Thyroid gland (tissue), 4 donors: Measurements from ENCODE around the gene ZNF579. TPM values are rescaled to one million over a fixed set of nuclear protein-coding genes. Genes with fewer than 3 reads are reported as not detected.

ENCODE experiments used
- DNase-seq, 2 donors: peaks; one replicate each; pipeline ENCODE4 v3.0.0-alpha.2; 2019
- H3K27ac ChIP-seq, 3 donors: fragments of 200-600 bp; sonication (generic); 1 replicate in 2 of 3; 2 replicates in 1 of 3; pipeline ENCODE4 v1.5.1; 2016 to 2019; ENCODE audit warnings: mild to moderate bottlenecking in 1 of 3, moderate library complexity in 1 of 3
- H3K27me3 ChIP-seq: fragments of 200-600 bp; sonication (generic); one replicate; pipeline ENCODE4 v1.5.1; 2019
- H3K36me3 ChIP-seq, 2 donors: fragments of 200-600 bp; sonication (generic); one replicate each; pipeline ENCODE4 v1.5.1; 2016 to 2019
- H3K4me1 ChIP-seq, 2 donors: fragments of 200-600 bp; sonication (generic); one replicate each; pipeline ENCODE4 v1.5.1; 2017 to 2019
- H3K4me3 ChIP-seq, 3 donors: fragments of 200-600 bp; sonication (generic); replicated peaks in 1 of 3; 1 replicate in 2 of 3; 2 replicates in 1 of 3; pipeline ENCODE4 v1.5.1; 2016; ENCODE audit warnings: mild to moderate bottlenecking in 1 of 3
- H3K9me3 ChIP-seq: fragments of 200-600 bp; sonication (generic); one replicate; pipeline ENCODE4 v1.5.1; 2017
- POLR2A ChIP-seq, 2 donors: fragments of 450-650 bp; IDR thresholded peaks; one replicate each; pipeline ENCODE4 v1.6.1; 2017; ENCODE audit warnings: antibody characterized with exemption in 2 of 2, mild to moderate bottlenecking in 2 of 2, moderate library complexity in 1 of 2
- WGBS, 2 donors: methylation state at CpG; one replicate each; pipeline ENCODE4 v1.1.5; 2017; 5-methylcytosine and 5-hydroxymethylcytosine counted together
- intact Hi-C: fragments of 100-400 bp; cut with DNase I; formaldehyde crosslinking; loops from one replicate; pipeline ENCODE4 v1.15.1; 2023
- total RNA-seq, 4 donors: library from RNA; depleted of rRNA; stranded (reverse); fragments of >200 nt; gene quantifications; one replicate each; pipeline ENCODE4 v1.2.3, GENCODE V29; 2016
- TF ChIP-seq, protein P1 (sequence below), 6 experiments: fragments of 200-600 bp in 3 of 6; fragments of 450-650 bp in 3 of 6; sonication (generic) in 3 of 6; IDR thresholded peaks; one replicate each; pipeline ENCODE4 v1.5.1; 2016 to 2019; ENCODE audit warnings: antibody characterized with exemption in 6 of 6, mild to moderate bottlenecking in 2 of 6, inconsistent platforms in 1 of 6, moderate library complexity in 1 of 6

ZNF579 gene
- total RNA-seq, 4 donors from 2014 or later = 4.0 to 7.5 (median 6.6) TPM

DNA sequence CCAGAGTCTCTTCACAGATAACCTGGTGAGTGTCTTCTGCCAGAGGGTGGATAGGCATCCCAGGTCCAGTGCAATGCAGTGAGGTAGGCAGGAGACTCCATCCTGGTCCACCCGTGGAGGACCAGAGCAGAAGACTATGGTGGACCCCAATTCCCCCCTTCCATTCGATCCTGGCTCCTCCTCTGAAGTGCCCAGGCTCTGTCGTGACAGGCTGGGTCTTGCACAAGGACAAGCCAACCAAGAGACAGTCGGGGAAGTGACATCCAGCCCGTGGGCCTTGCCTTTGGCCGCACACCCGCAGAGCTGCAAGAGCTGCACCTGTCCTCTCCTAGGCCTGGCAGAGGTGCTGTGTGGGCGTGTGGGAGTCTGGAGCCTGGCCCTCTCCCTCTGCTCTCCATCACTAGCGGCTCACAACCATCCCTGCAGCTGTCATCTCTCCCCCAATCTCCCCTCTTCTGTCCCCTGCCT lies 40.6 kb upstream of the ZNF579 start:
- peaks cover 0 to 5% of the 10 kb centered on the region in 2 donors for H3K4me1 ChIP-seq
- no peak overlapping the region for H3K4me3 ChIP-seq
- H3K27me3 ChIP-seq = no peaks in the 10 kb centered on the region
- DNase-seq = no peak
- intact Hi-C loops = loop anchor here (10.0 kb wide), 1 partner anchor 476 kb away; the partner anchor contains the start of gene TNNT1
- H3K9me3 ChIP-seq = no peaks in the 10 kb centered on the region
- TF ChIP-seq, protein P1, sequence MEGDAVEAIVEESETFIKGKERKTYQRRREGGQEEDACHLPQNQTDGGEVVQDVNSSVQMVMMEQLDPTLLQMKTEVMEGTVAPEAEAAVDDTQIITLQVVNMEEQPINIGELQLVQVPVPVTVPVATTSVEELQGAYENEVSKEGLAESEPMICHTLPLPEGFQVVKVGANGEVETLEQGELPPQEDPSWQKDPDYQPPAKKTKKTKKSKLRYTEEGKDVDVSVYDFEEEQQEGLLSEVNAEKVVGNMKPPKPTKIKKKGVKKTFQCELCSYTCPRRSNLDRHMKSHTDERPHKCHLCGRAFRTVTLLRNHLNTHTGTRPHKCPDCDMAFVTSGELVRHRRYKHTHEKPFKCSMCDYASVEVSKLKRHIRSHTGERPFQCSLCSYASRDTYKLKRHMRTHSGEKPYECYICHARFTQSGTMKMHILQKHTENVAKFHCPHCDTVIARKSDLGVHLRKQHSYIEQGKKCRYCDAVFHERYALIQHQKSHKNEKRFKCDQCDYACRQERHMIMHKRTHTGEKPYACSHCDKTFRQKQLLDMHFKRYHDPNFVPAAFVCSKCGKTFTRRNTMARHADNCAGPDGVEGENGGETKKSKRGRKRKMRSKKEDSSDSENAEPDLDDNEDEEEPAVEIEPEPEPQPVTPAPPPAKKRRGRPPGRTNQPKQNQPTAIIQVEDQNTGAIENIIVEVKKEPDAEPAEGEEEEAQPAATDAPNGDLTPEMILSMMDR (IDR thresholded peaks at IDR 0.05) = no peak
- TF ChIP-seq POLR2A (IDR thresholded peaks at IDR 0.05) = no peak
- WGBS, 2 donors = 88 to 91% methylated on average over 9 of the region's 9 CpGs
- H3K27ac ChIP-seq = no peak overlapping the region
- peaks cover 5 to 15% of the 10 kb centered on the region in 2 donors for H3K36me3 ChIP-seq

DNA sequence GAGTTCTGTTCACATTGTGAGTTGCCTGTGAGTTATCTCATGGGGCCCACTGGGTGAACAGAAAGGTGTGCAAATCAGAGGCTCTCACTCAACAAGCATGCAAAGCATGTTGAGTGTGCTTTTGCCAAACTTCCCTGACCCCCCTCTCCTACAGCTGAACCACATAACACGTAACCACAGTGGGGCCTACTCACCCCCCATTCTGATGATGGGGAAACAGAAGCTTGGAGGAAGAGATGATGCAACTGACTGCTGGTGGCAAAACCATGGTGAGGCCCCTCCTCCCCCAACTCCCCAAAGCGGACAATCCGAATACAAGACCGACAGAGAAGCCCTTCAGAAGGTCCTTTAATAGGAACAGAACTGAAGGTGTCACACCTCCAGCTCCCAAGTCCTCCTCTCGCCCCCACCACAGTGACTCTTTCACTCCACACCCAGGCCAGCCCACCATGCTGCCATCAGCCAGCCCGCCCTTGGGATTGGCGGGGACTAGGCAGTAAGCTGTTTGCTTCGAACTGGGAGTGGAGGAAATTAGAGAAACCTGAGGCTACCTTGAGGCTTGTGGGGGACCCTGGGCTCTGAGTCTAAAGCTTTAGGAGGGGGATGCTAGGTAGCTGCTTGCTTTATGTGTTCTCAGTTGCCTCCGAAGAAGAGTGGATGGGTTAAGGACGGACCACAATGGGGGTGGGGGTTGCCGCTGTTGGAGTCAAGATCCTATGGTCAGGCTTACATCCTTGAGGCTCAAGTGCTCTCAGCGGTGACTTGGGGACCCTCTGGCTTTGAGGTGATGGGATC lies 40.0 kb upstream of the ZNF579 start:
- TF ChIP-seq, protein P1 (IDR thresholded peaks at IDR 0.05) = no peak
- no peak for TF ChIP-seq POLR2A (IDR thresholded peaks at IDR 0.05)
- no peak for DNase-seq
- no peak overlapping the region for H3K27ac ChIP-seq
- H3K9me3 ChIP-seq = no peaks in the 10 kb centered on the region
- intact Hi-C loops = loop anchor here (10.0 kb wide), 1 partner anchor 476 kb away; the partner anchor contains the start of gene TNNT1
- peaks cover 0 to 5% of the 10 kb centered on the region in 2 donors for H3K4me1 ChIP-seq
- H3K4me3 ChIP-seq = no peak overlapping the region
- H3K36me3 ChIP-seq = peaks cover 10 to 21% of the 10 kb centered on the region in 2 donors
- H3K27me3 ChIP-seq = no peaks in the 10 kb centered on the region
- WGBS, 2 donors = 94% methylated on average over 12 of the region's 12 CpGs

DNA sequence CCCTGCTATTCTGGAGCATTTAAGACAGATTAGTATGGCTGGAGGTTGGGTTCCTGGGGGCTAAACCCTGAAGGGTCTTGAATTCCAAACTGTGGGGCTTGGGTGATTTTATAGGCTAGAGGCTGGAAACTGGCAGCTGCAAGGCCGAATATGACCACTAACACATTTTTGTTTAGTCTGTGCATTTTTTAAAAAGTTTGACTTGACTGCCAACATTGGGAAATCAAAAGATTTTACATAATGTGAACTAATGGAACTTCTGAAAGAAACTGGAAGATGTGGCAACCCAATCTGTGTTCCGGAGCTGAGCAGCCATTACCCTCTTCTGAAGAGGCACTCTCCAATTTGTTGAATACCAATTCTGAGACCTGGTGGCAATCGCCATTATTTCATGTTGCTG lies 38.6 kb upstream of the ZNF579 start:
- WGBS, 2 donors = 84 to 90% methylated on average over 3 of the region's 3 CpGs
- no peak overlapping the region for H3K4me3 ChIP-seq
- no peaks in the 10 kb centered on the region for H3K27me3 ChIP-seq
- H3K36me3 ChIP-seq = peaks cover 15 to 26% of the 10 kb centered on the region in 2 donors
- no peak for DNase-seq
- intact Hi-C loops = no loop called here
- no peak overlapping the region for H3K27ac ChIP-seq
- no peaks in the 10 kb centered on the region for H3K4me1 ChIP-seq
- H3K9me3 ChIP-seq = no peaks in the 10 kb centered on the region
- no peak for TF ChIP-seq POLR2A (IDR thresholded peaks at IDR 0.05)

DNA sequence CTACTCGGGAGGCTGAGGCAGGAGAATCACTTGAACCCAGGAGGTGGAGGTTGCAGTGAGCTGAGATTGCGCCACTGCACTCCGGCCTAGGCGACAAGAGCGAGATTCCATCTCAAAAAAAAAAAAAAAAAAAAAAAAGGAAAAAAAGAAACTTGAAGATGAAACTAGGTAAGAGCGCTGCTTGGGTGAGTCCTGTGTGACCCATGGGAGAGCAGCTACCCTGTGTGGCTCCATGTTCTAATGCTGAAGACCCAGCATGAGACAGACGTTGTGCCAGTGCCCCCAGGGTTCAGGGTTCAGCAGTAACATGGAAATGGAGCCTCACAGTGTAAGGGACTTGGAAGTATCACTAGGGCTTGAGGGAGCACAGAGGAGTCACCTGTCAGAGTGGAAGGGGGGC lies 37.8 kb upstream of the ZNF579 start:
- Histone ChIP-seq H3K36me3 (peaks cover 15 to 28% of the 10 kb centered on the region in 2 donors), H3K27ac (no peak overlapping the region), H3K9me3 (no peaks in the 10 kb centered on the region), H3K4me3 (no peak overlapping the region), H3K4me1 (no peaks in the 10 kb centered on the region), H3K27me3 (no peaks in the 10 kb centered on the region)
- 92 to 94% methylated on average over 7 of the region's 7 CpGs for WGBS, 2 donors
- DNase-seq = no peak
- TF ChIP-seq, protein P1 (IDR thresholded peaks at IDR 0.05) = no peak
- intact Hi-C loops = no loop called here

DNA sequence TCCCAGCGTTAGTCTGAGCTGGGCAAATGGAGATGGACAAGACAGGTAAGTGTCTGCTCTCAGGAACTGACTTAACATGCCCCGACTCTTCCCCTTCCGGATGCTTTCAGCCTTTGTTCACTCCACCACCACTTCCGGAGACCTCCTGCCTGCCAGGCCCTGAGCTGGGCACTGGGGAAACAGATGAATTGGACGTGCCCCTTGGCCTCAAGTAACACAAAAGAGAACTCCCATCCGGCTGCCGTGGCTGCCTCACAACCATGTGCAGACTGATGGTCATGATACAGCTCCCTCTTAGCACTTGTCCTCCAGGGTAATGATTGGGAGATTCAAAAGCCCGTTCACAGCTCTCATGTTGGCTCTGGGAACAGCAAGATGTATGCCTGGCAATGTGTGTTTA lies 36.8 kb upstream of the ZNF579 start:
- no peaks in the 10 kb centered on the region for H3K4me1 ChIP-seq
- no peak overlapping the region for H3K27ac ChIP-seq
- H3K9me3 ChIP-seq = no peaks in the 10 kb centered on the region
- 90 to 97% methylated on average over 8 of the region's 8 CpGs for WGBS, 2 donors
- H3K4me3 ChIP-seq = no peak overlapping the region
- intact Hi-C loops = no loop called here
- no peaks in the 10 kb centered on the region for H3K27me3 ChIP-seq
- peaks cover 15 to 28% of the 10 kb centered on the region in 2 donors for H3K36me3 ChIP-seq
- TF ChIP-seq POLR2A (IDR thresholded peaks at IDR 0.05) = no peak
- TF ChIP-seq, protein P1 (IDR thresholded peaks at IDR 0.05) = no peak
- no peak for DNase-seq
